A204.1 (cell line): ENCODE results near the gene PRR19.

Experiments used
- FAIRE-seq: peaks from 2 replicates; lab custom pipeline; 2012; peaks lifted over from hg19 to GRCh38; lab: Jason Lieb, UNC

Gene PRR19

DNA sequence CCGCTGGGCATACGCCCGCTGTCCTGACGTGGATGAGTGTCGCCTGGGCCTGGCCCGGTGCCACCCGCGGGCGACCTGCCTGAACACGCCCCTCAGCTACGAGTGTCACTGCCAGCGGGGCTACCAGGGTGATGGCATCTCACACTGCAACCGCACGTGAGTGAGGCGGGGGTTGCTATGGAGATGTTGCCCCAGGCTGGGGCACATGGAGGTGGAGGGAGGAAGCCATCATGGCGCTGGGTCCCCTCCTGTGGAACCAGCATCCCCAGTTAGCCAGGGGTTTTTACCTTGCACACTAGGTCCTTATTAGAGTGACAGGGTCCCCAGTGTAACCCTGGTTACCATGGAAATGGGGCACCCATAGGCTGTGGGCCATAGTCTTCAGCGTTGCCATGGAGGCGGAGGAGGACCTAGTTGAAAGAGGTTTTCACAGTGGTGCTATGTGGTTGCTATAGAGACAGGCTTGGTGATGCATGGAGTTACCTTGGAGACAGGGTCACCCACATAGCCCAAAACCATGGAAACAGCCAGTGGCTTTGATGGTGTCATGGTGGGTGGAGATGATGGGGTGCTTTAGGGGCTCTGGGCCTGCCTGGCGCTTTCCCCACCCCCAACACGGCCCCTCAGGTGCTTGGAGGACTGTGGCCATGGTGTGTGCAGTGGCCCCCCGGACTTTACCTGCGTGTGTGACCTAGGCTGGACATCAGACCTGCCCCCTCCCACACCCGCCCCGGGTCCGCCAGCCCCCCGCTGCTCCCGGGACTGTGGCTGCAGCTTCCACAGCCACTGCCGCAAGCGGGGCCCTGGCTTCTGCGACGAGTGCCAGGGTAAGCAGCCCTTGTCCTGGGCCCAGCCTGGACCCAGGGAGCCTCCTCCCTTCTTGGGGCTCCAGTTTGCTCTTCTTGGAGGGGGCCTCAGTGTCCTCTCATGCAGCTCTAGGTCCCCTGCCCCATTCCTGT is 50.6 kb downstream of the PRR19 start:
- no peak for FAIRE-seq

GRCh38 chr19:42353341-42354015 is 51.5 kb downstream of the PRR19 start:
- FAIRE-seq: no peak

DNA sequence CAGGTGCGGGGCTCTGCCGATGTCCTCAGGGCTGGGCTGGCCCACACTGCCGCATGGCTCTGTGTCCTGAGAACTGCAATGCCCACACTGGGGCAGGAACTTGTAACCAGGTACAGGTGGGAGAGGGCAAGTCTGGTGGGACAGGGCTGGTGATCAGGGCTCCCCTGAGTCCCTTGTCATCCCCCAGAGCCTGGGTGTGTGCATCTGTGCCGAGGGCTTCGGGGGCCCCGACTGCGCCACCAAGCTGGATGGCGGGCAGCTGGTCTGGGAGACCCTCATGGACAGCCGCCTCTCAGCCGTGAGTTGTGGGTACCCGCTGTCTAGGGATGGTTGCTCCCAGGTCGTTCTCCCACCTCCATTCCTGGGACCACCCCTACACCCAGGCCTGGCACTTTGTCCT is 54.0 kb downstream of the PRR19 start:
- no peak for FAIRE-seq

- FAIRE-seq: no peak
Observed at GRCh38 chr19:42356686-42357085, 54.8 kb downstream of the PRR19 start.

- FAIRE-seq: no peak
Observed at GRCh38 chr19:42357290-42357689, 55.4 kb downstream of the PRR19 start.
